Glutamatergic neuron (in vitro differentiated cells): ENCODE results near the gene NEIL1. TPM values are rescaled to one million over a fixed set of nuclear protein-coding genes. Genes with fewer than 3 reads are reported as not detected.

Experiments used
- DNase-seq: peaks from one replicate; pipeline ENCODE4 v3.0.0; 2022
- H3K27ac Mint-ChIP-seq: one replicate; pipeline ENCODE4 v1.8.0; 2020; ENCODE audit warnings: mild to moderate bottlenecking, mixed read lengths, inconsistent platforms; ENCODE audit not compliant: unreplicated experiment
- H3K27me3 Mint-ChIP-seq: one replicate; pipeline ENCODE4 v1.8.0; 2020; ENCODE audit warnings: mild to moderate bottlenecking, moderate library complexity, mixed read lengths, inconsistent platforms; ENCODE audit not compliant: unreplicated experiment
- H3K36me3 Mint-ChIP-seq: one replicate; pipeline ENCODE4 v1.8.0; 2020; ENCODE audit warnings: mild to moderate bottlenecking, mixed read lengths, inconsistent platforms; ENCODE audit not compliant: unreplicated experiment
- H3K4me1 Mint-ChIP-seq: one replicate; pipeline ENCODE4 v1.8.0; 2020; ENCODE audit warnings: mild to moderate bottlenecking, low read depth, mixed read lengths, inconsistent platforms; ENCODE audit not compliant: unreplicated experiment
- H3K4me3 Mint-ChIP-seq: one replicate; pipeline ENCODE4 v1.8.0; 2020; ENCODE audit warnings: mild to moderate bottlenecking, mixed read lengths, inconsistent platforms; ENCODE audit not compliant: unreplicated experiment
- H3K9me3 Mint-ChIP-seq: one replicate; pipeline ENCODE4 v1.8.0; 2020; ENCODE audit warnings: mild to moderate bottlenecking, moderate library complexity, mixed read lengths, inconsistent platforms; ENCODE audit not compliant: unreplicated experiment
- total RNA-seq: library from RNA; stranded (reverse); fragmentation: NEBNext Ultra II Directional; extraction: Animal tissue kit (Norgen Biotek cat#: 25700); gene quantifications from one replicate; pipeline ENCODE4 v1.2.1, GENCODE V29; 2021; ENCODE audit not compliant: unreplicated experiment
- TF ChIP-seq, protein P1 (sequence below): fragments of 200-600 bp; sonication (generic); IDR thresholded peaks from one replicate; pipeline ENCODE4 v1.5.0; 2021; ENCODE audit not compliant: partially characterized antibody, unreplicated experiment

NEIL1 gene
- total RNA-seq, 1 donor from 2014 or later = 11.8 TPM

- Mint-ChIP-seq H3K4me1 (no peaks in the 10 kb centered on the region), H3K9me3 (no peaks in the 10 kb centered on the region), H3K27ac (no peak overlapping the region), H3K36me3 (no peaks in the 10 kb centered on the region), H3K4me3 (no peak overlapping the region), H3K27me3 (peaks cover 1% of the 10 kb centered on the region)
- DNase-seq = no peak
- TF ChIP-seq, protein P1, sequence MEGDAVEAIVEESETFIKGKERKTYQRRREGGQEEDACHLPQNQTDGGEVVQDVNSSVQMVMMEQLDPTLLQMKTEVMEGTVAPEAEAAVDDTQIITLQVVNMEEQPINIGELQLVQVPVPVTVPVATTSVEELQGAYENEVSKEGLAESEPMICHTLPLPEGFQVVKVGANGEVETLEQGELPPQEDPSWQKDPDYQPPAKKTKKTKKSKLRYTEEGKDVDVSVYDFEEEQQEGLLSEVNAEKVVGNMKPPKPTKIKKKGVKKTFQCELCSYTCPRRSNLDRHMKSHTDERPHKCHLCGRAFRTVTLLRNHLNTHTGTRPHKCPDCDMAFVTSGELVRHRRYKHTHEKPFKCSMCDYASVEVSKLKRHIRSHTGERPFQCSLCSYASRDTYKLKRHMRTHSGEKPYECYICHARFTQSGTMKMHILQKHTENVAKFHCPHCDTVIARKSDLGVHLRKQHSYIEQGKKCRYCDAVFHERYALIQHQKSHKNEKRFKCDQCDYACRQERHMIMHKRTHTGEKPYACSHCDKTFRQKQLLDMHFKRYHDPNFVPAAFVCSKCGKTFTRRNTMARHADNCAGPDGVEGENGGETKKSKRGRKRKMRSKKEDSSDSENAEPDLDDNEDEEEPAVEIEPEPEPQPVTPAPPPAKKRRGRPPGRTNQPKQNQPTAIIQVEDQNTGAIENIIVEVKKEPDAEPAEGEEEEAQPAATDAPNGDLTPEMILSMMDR = no peak
These were observed 15.9 kb downstream of the NEIL1 start for GRCh38 chr15:75362642-75363249.

GRCh38 chr15:75363786-75364185 lies 16.9 kb downstream of the NEIL1 start:
- TF ChIP-seq, protein P1 = no peak

DNA sequence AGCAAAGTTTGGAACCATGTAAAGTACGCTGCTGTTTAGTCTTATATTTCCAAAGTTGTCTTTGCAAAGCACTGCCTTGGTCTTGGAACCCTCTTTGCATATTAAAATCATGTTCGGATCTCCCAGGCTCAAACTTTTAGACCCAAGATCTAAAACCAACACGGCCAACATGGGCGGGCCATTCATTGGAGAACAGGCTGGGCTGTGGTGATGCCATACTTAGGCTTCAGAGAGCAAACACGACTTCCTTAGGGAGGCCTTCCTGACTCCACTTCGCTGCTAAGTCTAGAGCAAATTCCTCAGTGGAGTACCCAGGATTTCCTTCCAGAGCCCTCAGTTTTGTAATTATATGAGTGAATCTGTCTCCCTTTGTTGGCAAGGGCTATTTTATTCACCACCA lies 18.0 kb downstream of the NEIL1 start:
- H3K4me3 Mint-ChIP-seq = no peak overlapping the region
- no peak for DNase-seq
- TF ChIP-seq, protein P1 = no peak

More at GRCh38 chr15:75363786-75364185, 16.9 kb downstream of the NEIL1 start:
- Mint-ChIP-seq H3K9me3 (peaks cover 3% of the 10 kb centered on the region), H3K27me3 (peaks cover 1% of the 10 kb centered on the region), H3K36me3 (no peaks in the 10 kb centered on the region), H3K4me3 (no peak overlapping the region), H3K27ac (no peak overlapping the region), H3K4me1 (peaks cover 2% of the 10 kb centered on the region)
- DNase-seq = no peak

GRCh38 chr15:75366163-75366562 lies 19.3 kb downstream of the NEIL1 start:
- Mint-ChIP-seq H3K9me3 (peaks cover 7% of the 10 kb centered on the region), H3K27me3 (peaks cover 1% of the 10 kb centered on the region), H3K27ac (no peak overlapping the region)

More for the DNA sequence above, 18.0 kb downstream of the NEIL1 start:
- Mint-ChIP-seq H3K36me3 (no peaks in the 10 kb centered on the region), H3K27ac (no peak overlapping the region), H3K27me3 (peaks cover 1% of the 10 kb centered on the region), H3K4me1 (peaks cover 2% of the 10 kb centered on the region), H3K9me3 (peaks cover 5% of the 10 kb centered on the region)

DNA sequence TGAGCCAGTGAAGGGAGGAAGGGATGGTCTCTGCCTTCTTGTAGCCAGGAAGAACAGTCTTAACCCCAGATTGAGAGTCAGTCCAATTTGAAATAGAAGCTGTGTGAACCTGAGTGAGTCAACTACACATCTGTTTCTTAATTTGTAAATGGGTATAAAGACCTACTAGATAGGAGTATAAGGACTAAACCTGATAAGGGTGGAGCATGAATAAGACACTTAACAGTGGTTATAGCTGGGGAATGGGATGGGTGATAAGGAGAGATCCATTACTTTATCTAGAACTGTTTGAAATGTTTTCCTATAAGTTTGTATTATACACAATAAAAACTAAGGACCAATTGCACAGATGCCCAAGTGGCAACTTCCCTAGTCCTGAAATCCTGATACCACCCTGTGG lies 20.2 kb downstream of the NEIL1 start:
- Mint-ChIP-seq H3K4me1 (peaks cover 2% of the 10 kb centered on the region), H3K4me3 (peak overlapping the region; percentile 85), H3K27ac (no peak overlapping the region), H3K9me3 (peaks cover 7% of the 10 kb centered on the region), H3K27me3 (peaks cover 1% of the 10 kb centered on the region), H3K36me3 (no peaks in the 10 kb centered on the region)
- no peak for DNase-seq
- TF ChIP-seq, protein P1 = no peak

More at GRCh38 chr15:75366163-75366562, 19.3 kb downstream of the NEIL1 start:
- H3K4me1 Mint-ChIP-seq = peaks cover 2% of the 10 kb centered on the region
- no peak for DNase-seq
- TF ChIP-seq, protein P1 = no peak
- H3K4me3 Mint-ChIP-seq = no peak overlapping the region
- H3K36me3 Mint-ChIP-seq = no peaks in the 10 kb centered on the region
